NOMO-1 treated with dmso at 0.1 percent for 144 hours (cell line): ENCODE measurements around the gene NIT1.
A peak's percentile ranks its signal among the peaks of the same experiment; 100 is the strongest.

Source experiments
- DNase-seq: peaks from one replicate; lab custom pipeline; 2025; ENCODE audit not compliant: unreplicated experiment; lab: John Stamatoyannopoulos, UW

NIT1 gene

GRCh38 chr1:161117759-161118581 is at the start of gene NIT1, which contains the start of gene PFDN2:
Gene NIT1, plus strand, starts transcription at chr1:161118105. Its CDS starts 72 bp downstream, at chr1:161118177.
Gene PFDN2, minus strand, starts transcription at chr1:161118037. Its CDS starts 11 bp downstream, at chr1:161118026.
- peak; percentile 80 for DNase-seq

GRCh38 chr1:161068306-161069234 is 49.3 kb upstream of the NIT1 start:
- peak; percentile 92 for DNase-seq

GRCh38 chr1:161069241-161069640 is 48.7 kb upstream of the NIT1 start:
- no peak for DNase-seq

- peak; percentile 92 for DNase-seq
Measured at GRCh38 chr1:161069731-161070270, 48.1 kb upstream of the NIT1 start, which contains the start of gene ARHGAP30. Gene ARHGAP30, minus strand, starts transcription at chr1:161069891. Its CDS starts 267 bp downstream, at chr1:161069624.

- DNase-seq, result no peak
Measured at GRCh38 chr1:161070761-161071160, 47.1 kb upstream of the NIT1 start.

- DNase-seq, result peak; percentile 18
Measured at GRCh38 chr1:161071886-161072371, 46.0 kb upstream of the NIT1 start.

- no peak for DNase-seq
Measured at GRCh38 chr1:161072751-161073449, 45.0 kb upstream of the NIT1 start.

GRCh38 chr1:161073474-161074121 is 44.3 kb upstream of the NIT1 start:
- DNase-seq, result no peak

- DNase-seq, result no peak
Measured at GRCh38 chr1:161074676-161075368, 43.1 kb upstream of the NIT1 start.

GRCh38 chr1:161076410-161076809 is 41.5 kb upstream of the NIT1 start:
- DNase-seq, result no peak

GRCh38 chr1:161077426-161077825 is 40.5 kb upstream of the NIT1 start:
- DNase-seq, result no peak

- no peak for DNase-seq
Measured at GRCh38 chr1:161079436-161080110, 38.3 kb upstream of the NIT1 start.

- no peak for DNase-seq
Measured at GRCh38 chr1:161080441-161081405, 37.2 kb upstream of the NIT1 start.

GRCh38 chr1:161081519-161081918 is 36.4 kb upstream of the NIT1 start:
- DNase-seq, result no peak

GRCh38 chr1:161082483-161082882 is 35.4 kb upstream of the NIT1 start:
- no peak for DNase-seq

GRCh38 chr1:161082996-161083747 is 34.7 kb upstream of the NIT1 start:
- DNase-seq, result peak; percentile 79
